ENCODE results near the gene RUBCN.

The RUBCN gene

DNA sequence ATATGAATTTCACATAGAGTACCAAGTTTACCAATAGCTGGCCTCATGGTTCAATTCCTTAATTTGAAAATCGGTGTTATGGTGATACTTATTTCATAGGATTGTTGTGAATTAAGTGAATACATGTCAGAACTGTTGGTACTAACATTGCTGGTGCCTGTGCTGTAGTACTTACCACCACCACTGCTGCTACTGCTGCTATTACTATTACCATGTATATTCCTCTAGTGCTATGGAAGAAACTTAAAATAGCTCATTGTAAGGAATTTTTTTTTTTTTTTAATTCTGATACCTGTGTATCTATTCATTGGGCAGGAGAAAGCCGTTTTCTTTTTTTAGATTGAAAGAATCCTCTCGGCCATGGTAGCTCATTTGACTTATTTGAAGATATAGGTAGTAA lies 16.6 kb upstream of the RUBCN start:
- no peak for DNase-seq (ENCODE audit: low read depth)
- TF ChIP-seq, protein P1, sequence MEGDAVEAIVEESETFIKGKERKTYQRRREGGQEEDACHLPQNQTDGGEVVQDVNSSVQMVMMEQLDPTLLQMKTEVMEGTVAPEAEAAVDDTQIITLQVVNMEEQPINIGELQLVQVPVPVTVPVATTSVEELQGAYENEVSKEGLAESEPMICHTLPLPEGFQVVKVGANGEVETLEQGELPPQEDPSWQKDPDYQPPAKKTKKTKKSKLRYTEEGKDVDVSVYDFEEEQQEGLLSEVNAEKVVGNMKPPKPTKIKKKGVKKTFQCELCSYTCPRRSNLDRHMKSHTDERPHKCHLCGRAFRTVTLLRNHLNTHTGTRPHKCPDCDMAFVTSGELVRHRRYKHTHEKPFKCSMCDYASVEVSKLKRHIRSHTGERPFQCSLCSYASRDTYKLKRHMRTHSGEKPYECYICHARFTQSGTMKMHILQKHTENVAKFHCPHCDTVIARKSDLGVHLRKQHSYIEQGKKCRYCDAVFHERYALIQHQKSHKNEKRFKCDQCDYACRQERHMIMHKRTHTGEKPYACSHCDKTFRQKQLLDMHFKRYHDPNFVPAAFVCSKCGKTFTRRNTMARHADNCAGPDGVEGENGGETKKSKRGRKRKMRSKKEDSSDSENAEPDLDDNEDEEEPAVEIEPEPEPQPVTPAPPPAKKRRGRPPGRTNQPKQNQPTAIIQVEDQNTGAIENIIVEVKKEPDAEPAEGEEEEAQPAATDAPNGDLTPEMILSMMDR (conservative IDR thresholded peaks at IDR 0.05; ENCODE audit: low read depth, low read length), result no peak
- no peak overlapping the region for H3K4me3 ChIP-seq (ENCODE audit: low read length)

DNA sequence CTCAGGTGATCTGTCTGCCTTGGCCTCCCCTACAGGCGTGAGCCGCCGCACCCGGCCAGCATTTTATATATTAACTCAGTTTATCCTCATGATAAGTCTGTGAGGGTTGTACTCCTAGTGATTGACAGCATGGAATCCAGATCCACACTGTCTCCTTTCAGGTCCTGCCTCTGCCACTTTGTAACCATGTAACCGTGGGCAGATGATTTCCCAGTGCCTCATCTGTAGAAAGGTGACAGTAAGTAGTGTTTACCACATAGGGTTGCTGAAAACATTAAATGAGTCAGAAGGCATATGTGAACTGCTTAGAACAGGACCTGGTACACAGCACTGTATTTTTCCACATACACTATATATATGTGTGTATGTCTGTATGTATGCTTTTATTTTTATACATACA lies 15.4 kb upstream of the RUBCN start:
- DNase-seq (ENCODE audit: low read depth), result no peak

DNA sequence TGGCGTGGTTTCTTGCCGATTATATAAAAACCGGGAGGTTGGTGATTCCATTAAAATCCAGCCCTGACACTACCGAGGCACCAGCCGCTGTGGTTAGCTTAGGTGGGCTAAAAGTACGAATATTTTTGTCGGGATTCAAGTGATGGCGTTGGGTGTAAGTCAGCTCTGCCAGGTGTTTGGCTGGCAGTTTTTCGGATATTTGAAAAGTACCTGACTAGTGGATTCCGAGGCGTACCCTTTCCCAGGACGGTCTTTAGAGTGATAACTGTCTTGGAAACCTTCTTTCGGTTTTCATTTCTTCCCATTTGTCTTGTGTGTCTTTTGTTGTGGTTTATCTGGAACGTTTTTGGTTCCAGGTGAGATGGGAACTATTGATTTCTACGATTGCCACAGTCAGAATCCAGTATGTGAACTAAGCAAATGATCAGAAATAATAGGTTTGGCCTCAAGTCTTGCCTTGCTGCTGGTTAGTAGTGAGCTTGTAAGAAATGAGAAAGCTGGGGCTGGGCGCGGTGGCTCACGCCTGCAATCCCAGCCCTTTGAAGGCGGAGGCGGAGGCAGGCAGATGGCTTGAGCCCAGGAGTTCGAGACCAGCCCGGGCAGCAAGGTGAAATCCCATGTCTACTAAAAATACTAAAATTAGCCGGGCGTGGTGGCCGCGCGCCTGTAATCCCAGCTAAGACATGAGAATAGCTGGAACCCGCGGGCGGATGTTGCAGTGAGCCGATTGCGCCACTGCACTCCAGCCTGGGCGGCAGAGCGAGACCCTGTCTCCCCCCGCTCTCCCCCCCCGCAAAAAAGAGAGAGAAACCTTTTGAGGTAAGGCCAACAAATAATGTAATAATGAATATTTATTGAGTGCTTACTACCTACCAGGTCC lies 14.4 kb upstream of the RUBCN start:
- DNase-seq (ENCODE audit: low read depth), result no peak
- H3K4me3 ChIP-seq (ENCODE audit: low read length), result peak overlapping the region; percentile 79
- TF ChIP-seq, protein P1 (conservative IDR thresholded peaks at IDR 0.05; ENCODE audit: low read depth, low read length), result no peak

More for the DNA sequence above, 15.4 kb upstream of the RUBCN start:
- no peak overlapping the region for H3K4me3 ChIP-seq (ENCODE audit: low read length)
- TF ChIP-seq, protein P1 (conservative IDR thresholded peaks at IDR 0.05; ENCODE audit: low read depth, low read length), result no peak

DNA sequence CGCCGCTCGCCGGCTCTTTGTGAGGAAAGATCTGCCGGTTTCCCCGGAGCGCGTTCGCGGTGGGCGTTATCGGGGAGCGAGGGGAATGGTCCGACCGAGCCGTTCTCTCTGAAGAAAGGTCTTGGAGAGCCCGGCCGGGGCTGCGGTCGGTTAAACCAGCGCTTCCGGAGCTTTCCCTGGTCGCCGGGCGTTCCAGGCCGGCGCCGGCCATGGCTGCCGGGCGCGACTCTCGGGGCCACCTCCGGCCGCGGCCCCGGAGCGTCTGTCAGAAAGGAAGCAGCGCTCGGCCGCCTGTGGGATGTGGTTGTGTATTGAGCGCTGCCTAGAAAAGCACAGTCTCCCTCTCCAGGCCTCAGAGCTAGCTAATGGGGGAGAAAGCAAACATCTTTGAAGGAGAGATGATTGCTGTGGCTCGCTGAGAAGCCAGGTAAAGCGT lies 13.7 kb upstream of the RUBCN start:
- peak overlapping the region; percentile 79 for H3K4me3 ChIP-seq (ENCODE audit: low read length)
- TF ChIP-seq, protein P1 (conservative IDR thresholded peaks at IDR 0.05; ENCODE audit: low read depth, low read length), result peak; percentile 5
- DNase-seq (ENCODE audit: low read depth), result no peak

DNA sequence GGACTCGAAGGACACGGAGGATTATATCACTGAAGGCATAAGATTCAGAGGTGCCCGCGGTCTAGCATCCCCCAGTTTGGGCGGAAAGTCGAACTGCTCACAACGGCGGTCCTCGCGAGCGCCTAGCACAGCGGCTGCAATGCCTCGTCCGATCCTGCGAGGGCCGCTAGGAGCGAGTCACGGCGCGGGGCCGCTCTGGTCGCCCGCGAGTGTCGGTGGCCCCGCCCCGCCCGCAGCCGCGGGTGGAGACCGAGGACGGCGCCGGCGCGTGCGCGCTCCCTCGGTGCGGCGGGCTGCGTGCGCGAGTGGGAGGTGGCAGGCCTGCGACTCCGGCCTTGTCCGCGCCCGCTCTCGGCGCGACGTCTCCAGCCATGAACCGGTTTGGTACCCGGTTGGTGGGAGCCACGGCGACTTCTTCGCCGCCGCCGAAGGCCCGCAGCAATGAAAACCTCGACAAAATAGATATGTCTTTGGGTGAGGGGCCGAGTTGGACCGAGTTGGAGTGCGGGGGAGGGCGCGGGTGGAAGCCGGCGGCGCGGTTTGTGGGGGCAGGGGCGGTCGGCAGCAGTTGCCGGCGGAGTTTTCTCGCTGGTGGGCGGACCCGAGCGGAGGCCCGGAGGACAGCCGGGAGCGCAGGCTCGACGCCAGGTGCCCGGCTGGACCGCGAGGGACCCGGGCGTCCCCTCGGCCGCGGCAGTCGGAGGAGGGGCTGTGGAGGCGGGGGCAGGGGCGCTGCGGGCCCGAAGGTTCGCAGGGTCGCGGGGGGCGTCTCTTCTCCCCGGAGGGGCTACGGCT lies 13.1 kb upstream of the RUBCN start, which contains the start of gene FYTTD1:
Gene FYTTD1, plus strand, starts transcription at position 283 of the 795 bp plus-strand sequence. Its CDS starts 89 bp downstream, at position 372.
- TF ChIP-seq, protein P1 (conservative IDR thresholded peaks at IDR 0.05; ENCODE audit: low read depth, low read length), result peak; percentile 29

DNA sequence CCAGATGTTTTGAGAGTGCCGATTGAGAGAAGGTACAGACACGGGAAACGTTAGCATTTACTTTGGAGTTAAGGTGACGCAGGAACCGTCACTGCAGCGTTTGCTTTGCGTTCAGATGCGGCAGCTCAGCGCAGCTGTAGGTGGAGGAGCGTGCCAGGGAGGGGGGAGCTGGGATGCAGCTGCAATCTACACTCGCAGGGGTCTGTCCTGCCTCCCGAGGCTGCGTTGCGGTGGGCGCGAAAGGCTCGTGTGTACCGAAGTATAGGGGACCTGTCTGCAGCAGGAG lies 12.6 kb upstream of the RUBCN start:
- DNase-seq (ENCODE audit: low read depth), result no peak

More for the DNA sequence above, 13.1 kb upstream of the RUBCN start, which contains the start of gene FYTTD1:
- H3K4me3 ChIP-seq (ENCODE audit: low read length), result peak within 1 kb of the TSS; percentile 79
- DNase-seq (ENCODE audit: low read depth), result no peak

More for the DNA sequence above, 12.6 kb upstream of the RUBCN start:
- TF ChIP-seq, protein P1 (conservative IDR thresholded peaks at IDR 0.05; ENCODE audit: low read depth, low read length), result no peak
- H3K4me3 ChIP-seq (ENCODE audit: low read length), result peak overlapping the region; percentile 79
